Mucosa of descending colon (tissue), 3 donors: ENCODE results near the gene TRIM65. TPM values are rescaled to one million over a fixed set of nuclear protein-coding genes. Genes with fewer than 3 reads are reported as not detected.

Experiments
- ATAC-seq: fragments of 200-7000 bp; cut with Tn5 transposase; one replicate; pipeline ENCODE4 v1.9.1; 2020; ENCODE audit warnings: mild to moderate bottlenecking, moderate library complexity
- DNase-seq, 3 donors: peaks; one replicate each; pipeline ENCODE4 v3.0.0-alpha.2; 2020
- H3K36me3 ChIP-seq: fragments of 200-600 bp; one replicate; pipeline ENCODE4 v1.8.0; 2021; ENCODE audit warnings: low read depth, mild to moderate bottlenecking
- H3K4me1 ChIP-seq: fragments of 200-600 bp; one replicate; pipeline ENCODE4 v1.8.0; 2021; ENCODE audit warnings: low read depth, mild to moderate bottlenecking
- H3K4me3 ChIP-seq: fragments of 200-600 bp; one replicate; pipeline ENCODE4 v1.8.0; 2021; ENCODE audit warnings: mild to moderate bottlenecking
- H3K9me3 ChIP-seq: fragments of 200-600 bp; one replicate; pipeline ENCODE4 v1.8.0; 2021; ENCODE audit warnings: mild to moderate bottlenecking
- intact Hi-C, 2 donors: fragments of 100-400 bp; cut with DNase I in 1 of 2; cut with micrococcal nuclease in 1 of 2; formaldehyde crosslinking; loops; one replicate each; pipeline versions ENCODE4 v1.11.0 to v1.11.1; 2022; cut with DNase I, micrococcal nuclease
- total RNA-seq, 3 donors: library from RNA; stranded (reverse); fragmentation: NEBNext Ultra II Directional in 2 of 3; extraction: Animal tissue kit (Norgen Biotek cat#: 25700) in 2 of 3; gene quantifications; one replicate each; pipeline versions ENCODE4 v1.2.1 to v1.2.4, GENCODE V29; 2021 to 2023
- TF ChIP-seq, protein P1 (sequence below): fragments of 200-600 bp; IDR thresholded peaks from one replicate; pipeline ENCODE4 v1.8.0; 2022; ENCODE audit warnings: antibody characterized with exemption, mild to moderate bottlenecking
- donor health status: DM: no; HTN: no; CAD: no; lungs with moderate emphysema.
- donor health status: DM: no; HTN: no; CAD: no.
- donor health status: DM: no; HTN: yes; CAD: no.

TRIM65 gene
- total RNA-seq, 3 donors from 2014 or later = 13.7 to 23.8 (median 15.4) TPM

DNA sequence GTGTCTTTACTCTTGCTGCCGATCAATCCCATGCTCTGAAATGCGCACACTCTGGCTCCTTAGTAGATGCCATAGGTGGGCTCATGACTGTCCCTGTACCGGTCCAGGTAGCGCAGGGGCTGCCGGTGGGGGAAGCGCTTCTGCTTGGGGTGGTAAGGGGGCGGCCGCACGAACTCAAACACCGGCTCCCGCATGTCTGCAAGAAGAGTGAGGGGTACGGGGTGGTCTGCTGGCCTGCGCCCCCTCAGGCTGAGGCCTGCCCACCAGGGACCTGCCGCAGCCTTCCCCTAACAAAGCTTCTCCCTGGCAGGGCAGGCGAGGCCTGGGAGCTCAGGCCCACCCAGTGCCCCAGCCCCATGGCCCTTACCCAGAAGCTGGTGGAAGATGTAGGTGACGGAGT, 2.0 kb upstream of the TRIM65 start:
- TF ChIP-seq, protein P1, sequence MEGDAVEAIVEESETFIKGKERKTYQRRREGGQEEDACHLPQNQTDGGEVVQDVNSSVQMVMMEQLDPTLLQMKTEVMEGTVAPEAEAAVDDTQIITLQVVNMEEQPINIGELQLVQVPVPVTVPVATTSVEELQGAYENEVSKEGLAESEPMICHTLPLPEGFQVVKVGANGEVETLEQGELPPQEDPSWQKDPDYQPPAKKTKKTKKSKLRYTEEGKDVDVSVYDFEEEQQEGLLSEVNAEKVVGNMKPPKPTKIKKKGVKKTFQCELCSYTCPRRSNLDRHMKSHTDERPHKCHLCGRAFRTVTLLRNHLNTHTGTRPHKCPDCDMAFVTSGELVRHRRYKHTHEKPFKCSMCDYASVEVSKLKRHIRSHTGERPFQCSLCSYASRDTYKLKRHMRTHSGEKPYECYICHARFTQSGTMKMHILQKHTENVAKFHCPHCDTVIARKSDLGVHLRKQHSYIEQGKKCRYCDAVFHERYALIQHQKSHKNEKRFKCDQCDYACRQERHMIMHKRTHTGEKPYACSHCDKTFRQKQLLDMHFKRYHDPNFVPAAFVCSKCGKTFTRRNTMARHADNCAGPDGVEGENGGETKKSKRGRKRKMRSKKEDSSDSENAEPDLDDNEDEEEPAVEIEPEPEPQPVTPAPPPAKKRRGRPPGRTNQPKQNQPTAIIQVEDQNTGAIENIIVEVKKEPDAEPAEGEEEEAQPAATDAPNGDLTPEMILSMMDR = no peak
- H3K9me3 ChIP-seq = no peaks in the 10 kb centered on the region
- no peak overlapping the region for H3K4me3 ChIP-seq
- intact Hi-C loops = no loop called here
- H3K4me1 ChIP-seq = peaks cover 23% of the 10 kb centered on the region
- DNase-seq (no peak), ATAC-seq (no peak)
- no peaks in the 10 kb centered on the region for H3K36me3 ChIP-seq

DNA sequence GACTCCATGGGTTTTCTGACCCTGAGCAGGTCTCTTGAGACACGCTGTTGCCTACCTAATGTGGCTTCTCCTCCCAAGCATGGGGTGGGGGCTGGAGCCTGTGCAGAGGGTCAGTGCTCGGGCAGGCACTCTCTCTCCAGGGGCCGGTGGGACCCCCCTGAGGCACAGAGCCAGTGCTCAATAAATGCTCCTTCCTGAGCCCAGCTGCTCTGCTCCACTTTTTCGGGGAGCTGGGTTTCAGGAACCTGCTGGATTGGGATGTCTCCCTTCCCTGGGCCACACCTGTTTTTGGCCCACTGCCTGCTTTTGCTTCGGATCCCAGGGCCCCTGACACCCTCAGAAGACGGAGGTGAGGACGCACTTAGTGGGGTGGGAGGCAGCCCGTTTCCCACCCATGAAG, 1.3 kb upstream of the TRIM65 start:
- Histone ChIP-seq H3K36me3 (no peaks in the 10 kb centered on the region), H3K4me1 (peaks cover 20% of the 10 kb centered on the region), H3K9me3 (no peaks in the 10 kb centered on the region), H3K4me3 (no peak overlapping the region)
- intact Hi-C loops = no loop called here
- ATAC-seq (no peak), DNase-seq (no peak)
- TF ChIP-seq, protein P1 = no peak

DNA sequence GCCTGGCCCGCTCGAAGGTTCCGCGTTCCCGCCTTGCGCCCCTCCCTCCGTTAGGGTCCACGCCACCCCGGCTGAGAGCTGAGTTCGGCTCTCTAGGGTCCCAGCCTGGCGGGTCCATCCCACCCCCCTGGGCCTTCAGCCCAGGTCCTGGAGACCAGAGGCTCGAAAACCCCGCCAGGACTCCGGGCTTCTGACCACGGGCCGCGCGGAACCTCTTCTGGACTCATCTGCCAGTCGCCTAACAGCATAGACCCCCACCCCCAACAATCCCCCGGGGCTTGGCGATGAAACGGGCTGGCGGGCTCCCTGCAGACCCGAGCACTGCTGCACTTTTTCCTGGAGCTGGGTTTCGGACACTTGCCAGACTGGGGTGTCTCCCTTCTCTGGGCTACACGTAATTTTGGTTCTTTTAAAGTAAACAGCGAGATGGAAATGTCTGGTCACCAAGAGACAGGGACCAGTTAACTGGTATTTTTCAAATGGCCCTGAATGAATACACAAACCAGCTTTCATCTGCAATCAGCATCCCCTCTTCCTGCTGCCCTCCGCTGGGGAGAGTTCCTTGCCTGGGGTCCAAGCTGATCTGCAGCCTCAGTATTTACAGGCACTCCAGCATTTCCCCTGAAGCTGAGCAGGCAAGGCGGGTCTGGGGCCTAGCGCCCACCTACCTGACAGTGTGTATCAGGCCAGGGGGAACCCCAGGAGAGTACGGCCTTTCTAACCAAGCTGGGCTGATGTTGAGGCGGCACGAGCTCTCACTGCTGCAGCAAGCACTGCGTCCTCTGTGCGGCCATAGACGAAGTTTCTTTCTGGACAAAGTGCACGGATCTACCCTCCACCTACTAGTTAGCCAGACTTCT, 639 bp upstream of the TRIM65 start:
- H3K36me3 ChIP-seq = no peaks in the 10 kb centered on the region
- peak in 2 of 3 donors; percentile 42 to 80 for DNase-seq
- H3K4me3 ChIP-seq = no peak overlapping the region
- TF ChIP-seq, protein P1 = no peak
- intact Hi-C loops = no loop called here
- no peak for ATAC-seq
- peaks cover 20% of the 10 kb centered on the region for H3K4me1 ChIP-seq
- no peaks in the 10 kb centered on the region for H3K9me3 ChIP-seq

DNA sequence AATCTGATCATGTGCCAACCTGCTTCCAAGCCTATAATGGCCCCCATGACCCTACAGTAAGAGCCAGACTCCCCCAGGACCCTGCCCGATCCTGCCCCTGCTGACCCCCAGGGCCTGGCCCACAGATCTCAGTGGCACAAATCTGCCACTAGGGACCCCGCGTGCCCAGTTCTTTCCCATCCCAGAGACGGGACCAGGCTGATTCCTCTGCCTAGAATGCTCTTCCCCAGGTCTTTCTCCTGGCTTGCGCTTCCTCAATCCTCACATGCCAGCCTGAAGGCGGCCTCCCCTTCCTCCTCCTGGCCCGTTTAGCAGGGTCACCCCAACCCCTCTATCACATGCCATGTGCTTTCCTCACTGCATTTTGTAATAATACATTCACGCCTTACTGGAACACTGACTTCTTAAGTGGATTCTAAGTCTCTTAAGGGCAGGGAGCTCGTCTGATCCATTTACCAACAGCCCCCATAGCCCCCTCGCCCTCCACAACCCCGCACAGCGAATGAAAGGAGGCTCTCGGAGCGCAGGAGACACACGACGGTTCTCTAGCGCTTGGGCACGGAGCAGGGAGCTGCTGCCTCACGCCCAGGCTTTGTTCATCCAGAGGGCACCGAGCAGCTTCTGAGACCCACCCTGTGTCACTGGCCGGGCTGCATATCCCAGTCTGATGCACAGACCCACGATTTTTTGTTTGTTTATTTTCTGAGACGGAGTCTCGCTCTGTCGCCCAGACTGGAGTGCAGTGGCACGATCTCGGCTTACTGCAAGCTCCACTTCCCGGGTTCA, 1.2 kb downstream of the TRIM65 start:
- TF ChIP-seq, protein P1 = no peak
- intact Hi-C loops = no loop called here
- Histone ChIP-seq H3K4me3 (peak overlapping the region; percentile 90), H3K9me3 (no peaks in the 10 kb centered on the region), H3K36me3 (no peaks in the 10 kb centered on the region), H3K4me1 (peaks cover 20% of the 10 kb centered on the region)
- DNase-seq = peak; percentile 42 to 59 (median 57)
- ATAC-seq = peak; percentile 20

DNA sequence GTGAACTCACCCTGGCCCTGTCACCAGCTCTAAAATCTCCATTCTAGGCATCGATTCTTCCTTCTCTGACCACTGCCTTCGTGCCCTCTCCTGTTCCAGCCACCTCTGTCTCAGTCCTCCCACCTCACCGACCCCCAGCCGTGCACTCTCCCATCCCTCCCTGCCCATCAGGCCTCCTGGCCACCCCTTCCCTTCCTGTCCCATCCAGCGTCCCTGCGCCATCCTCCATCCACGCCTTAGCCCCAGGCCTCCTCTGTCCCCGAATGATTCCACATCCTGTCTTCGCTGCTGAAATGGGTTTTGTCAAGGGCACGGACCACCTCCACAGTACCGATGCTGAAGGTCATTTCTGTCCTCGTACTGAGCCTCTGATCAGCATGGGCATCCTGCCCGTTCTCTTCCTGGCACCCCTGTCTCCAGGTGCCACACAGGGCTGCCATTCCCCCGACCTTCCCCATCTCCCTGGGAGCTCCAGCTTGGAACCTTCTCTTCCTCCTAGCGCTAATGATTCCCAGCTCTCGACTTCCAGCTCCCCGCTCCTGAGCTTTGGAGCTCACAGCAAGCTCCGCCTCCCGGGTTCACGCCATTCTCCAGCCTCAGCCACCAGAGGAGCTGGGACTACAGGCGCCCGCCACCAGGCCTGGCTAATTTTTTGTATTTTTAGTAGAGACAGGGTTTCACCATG, 2.6 kb downstream of the TRIM65 start:
- no peak overlapping the region for H3K4me3 ChIP-seq
- no peaks in the 10 kb centered on the region for H3K36me3 ChIP-seq
- intact Hi-C loops = no loop called here
- TF ChIP-seq, protein P1 = no peak
- H3K4me1 ChIP-seq = peaks cover 20% of the 10 kb centered on the region
- ATAC-seq = no peak
- no peak for DNase-seq
- H3K9me3 ChIP-seq = no peaks in the 10 kb centered on the region
